ENCODE data around the gene GARIN3.

GRCh38 chr5:157201857-157202256 lies 35.8 kb upstream of the GARIN3 start:
- TF ChIP-seq EZH2 (IDR thresholded peaks at IDR 0.05; ENCODE audit: borderline replicate concordance, low read length) (no peak), CTCF (conservative IDR thresholded peaks at IDR 0.05 in 1 of 2, IDR thresholded peaks at IDR 0.05 in 1 of 2; ENCODE audit: extremely low read depth in 1 of 2, insufficient read depth in 1 of 2, low read depth in 1 of 2, low read length in 2 of 2) (no peak)

All from mammary epithelial cell (primary cell).